IPS-15b (cell line): ENCODE results near the gene PIGU.

Experiments
- H3K27me3 ChIP-seq: one replicate; pipeline ENCODE4 v1.6.1; 2013; ENCODE audit warnings: low read length; ENCODE audit not compliant: control insufficient read depth, insufficient read depth
- H3K36me3 ChIP-seq: one replicate; pipeline ENCODE4 v1.6.1; 2013; ENCODE audit warnings: low read length; ENCODE audit not compliant: control insufficient read depth, insufficient read depth
- H3K4me1 ChIP-seq: one replicate; pipeline ENCODE4 v1.6.1; 2013; ENCODE audit warnings: mild to moderate bottlenecking, low read length; ENCODE audit not compliant: control insufficient read depth, insufficient read depth
- H3K4me3 ChIP-seq: one replicate; pipeline ENCODE4 v1.5.1; 2013; ENCODE audit warnings: low read depth, low read length
- H3K9ac ChIP-seq: one replicate; pipeline ENCODE4 v1.6.1; 2013; ENCODE audit warnings: low read depth, mild to moderate bottlenecking, low read length
- H3K9me3 ChIP-seq: one replicate; pipeline ENCODE4 v1.6.1; 2013; ENCODE audit warnings: mild to moderate bottlenecking, low read length; ENCODE audit not compliant: control insufficient read depth, insufficient read depth

The PIGU gene

GRCh38 chr20:34604980-34605788 is 71.7 kb downstream of the PIGU start:
- Histone ChIP-seq H3K36me3 (no peaks in the 10 kb centered on the region), H3K9me3 (no peaks in the 10 kb centered on the region), H3K4me1 (no peaks in the 10 kb centered on the region), H3K4me3 (no peak overlapping the region), H3K9ac (no peak overlapping the region), H3K27me3 (no peaks in the 10 kb centered on the region)

GRCh38 chr20:34600892-34601653 is 75.8 kb downstream of the PIGU start:
- no peaks in the 10 kb centered on the region for H3K4me1 ChIP-seq
- no peaks in the 10 kb centered on the region for H3K9me3 ChIP-seq
- H3K4me3 ChIP-seq = no peak overlapping the region
- H3K27me3 ChIP-seq = no peaks in the 10 kb centered on the region
- H3K9ac ChIP-seq = no peak overlapping the region
- H3K36me3 ChIP-seq = no peaks in the 10 kb centered on the region

GRCh38 chr20:34595377-34596184 is 81.3 kb downstream of the PIGU start:
- no peak overlapping the region for H3K9ac ChIP-seq
- no peaks in the 10 kb centered on the region for H3K9me3 ChIP-seq
- H3K4me1 ChIP-seq = no peaks in the 10 kb centered on the region
- H3K27me3 ChIP-seq = no peaks in the 10 kb centered on the region
- no peak overlapping the region for H3K4me3 ChIP-seq
- no peaks in the 10 kb centered on the region for H3K36me3 ChIP-seq

GRCh38 chr20:34586488-34587163 is 90.3 kb downstream of the PIGU start:
- Histone ChIP-seq H3K9ac (no peak overlapping the region), H3K4me3 (no peak overlapping the region), H3K4me1 (no peaks in the 10 kb centered on the region), H3K36me3 (peaks cover 6% of the 10 kb centered on the region), H3K27me3 (no peaks in the 10 kb centered on the region), H3K9me3 (no peaks in the 10 kb centered on the region)

- no peaks in the 10 kb centered on the region for H3K4me1 ChIP-seq
- no peaks in the 10 kb centered on the region for H3K27me3 ChIP-seq
- no peaks in the 10 kb centered on the region for H3K9me3 ChIP-seq
- no peak overlapping the region for H3K9ac ChIP-seq
- no peak overlapping the region for H3K4me3 ChIP-seq
- peaks cover 11% of the 10 kb centered on the region for H3K36me3 ChIP-seq
These were observed 91.9 kb downstream of the PIGU start for GRCh38 chr20:34585019-34585418.

- H3K27me3 ChIP-seq = no peaks in the 10 kb centered on the region
These were observed 93.3 kb downstream of the PIGU start for GRCh38 chr20:34583544-34583943.

GRCh38 chr20:34582911-34583310 is 94.0 kb downstream of the PIGU start:
- no peaks in the 10 kb centered on the region for H3K27me3 ChIP-seq
- no peaks in the 10 kb centered on the region for H3K4me1 ChIP-seq
- H3K9ac ChIP-seq = no peak overlapping the region
- H3K9me3 ChIP-seq = no peaks in the 10 kb centered on the region
- H3K36me3 ChIP-seq = peaks cover 12% of the 10 kb centered on the region
- H3K4me3 ChIP-seq = no peak overlapping the region

More at GRCh38 chr20:34583544-34583943, 93.3 kb downstream of the PIGU start:
- H3K4me3 ChIP-seq = no peak overlapping the region
- no peak overlapping the region for H3K9ac ChIP-seq
- no peaks in the 10 kb centered on the region for H3K9me3 ChIP-seq
- H3K4me1 ChIP-seq = no peaks in the 10 kb centered on the region
- H3K36me3 ChIP-seq = peaks cover 12% of the 10 kb centered on the region

- no peak overlapping the region for H3K4me3 ChIP-seq
- no peaks in the 10 kb centered on the region for H3K27me3 ChIP-seq
- H3K9ac ChIP-seq = no peak overlapping the region
- H3K9me3 ChIP-seq = no peaks in the 10 kb centered on the region
- H3K4me1 ChIP-seq = no peaks in the 10 kb centered on the region
- peaks cover 12% of the 10 kb centered on the region for H3K36me3 ChIP-seq
These were observed 94.7 kb downstream of the PIGU start for GRCh38 chr20:34582221-34582620.

- no peaks in the 10 kb centered on the region for H3K9me3 ChIP-seq
- H3K4me1 ChIP-seq = no peaks in the 10 kb centered on the region
- H3K9ac ChIP-seq = no peak overlapping the region
- H3K27me3 ChIP-seq = no peaks in the 10 kb centered on the region
- peaks cover 12% of the 10 kb centered on the region for H3K36me3 ChIP-seq
- H3K4me3 ChIP-seq = no peak overlapping the region
These were observed 95.3 kb downstream of the PIGU start for GRCh38 chr20:34581341-34582184.

- peaks cover 12% of the 10 kb centered on the region for H3K36me3 ChIP-seq
- no peak overlapping the region for H3K4me3 ChIP-seq
- peak overlapping the region; percentile 12 for H3K9ac ChIP-seq
- H3K9me3 ChIP-seq = no peaks in the 10 kb centered on the region
- H3K27me3 ChIP-seq = no peaks in the 10 kb centered on the region
- no peaks in the 10 kb centered on the region for H3K4me1 ChIP-seq
These were observed 96.6 kb downstream of the PIGU start for GRCh38 chr20:34579979-34580940.
